ENCODE measurements around the gene MYLK2.

GRCh38 chr20:31879143-31879987 lies 60.2 kb downstream of the MYLK2 start:
- TF ChIP-seq, protein P1, sequence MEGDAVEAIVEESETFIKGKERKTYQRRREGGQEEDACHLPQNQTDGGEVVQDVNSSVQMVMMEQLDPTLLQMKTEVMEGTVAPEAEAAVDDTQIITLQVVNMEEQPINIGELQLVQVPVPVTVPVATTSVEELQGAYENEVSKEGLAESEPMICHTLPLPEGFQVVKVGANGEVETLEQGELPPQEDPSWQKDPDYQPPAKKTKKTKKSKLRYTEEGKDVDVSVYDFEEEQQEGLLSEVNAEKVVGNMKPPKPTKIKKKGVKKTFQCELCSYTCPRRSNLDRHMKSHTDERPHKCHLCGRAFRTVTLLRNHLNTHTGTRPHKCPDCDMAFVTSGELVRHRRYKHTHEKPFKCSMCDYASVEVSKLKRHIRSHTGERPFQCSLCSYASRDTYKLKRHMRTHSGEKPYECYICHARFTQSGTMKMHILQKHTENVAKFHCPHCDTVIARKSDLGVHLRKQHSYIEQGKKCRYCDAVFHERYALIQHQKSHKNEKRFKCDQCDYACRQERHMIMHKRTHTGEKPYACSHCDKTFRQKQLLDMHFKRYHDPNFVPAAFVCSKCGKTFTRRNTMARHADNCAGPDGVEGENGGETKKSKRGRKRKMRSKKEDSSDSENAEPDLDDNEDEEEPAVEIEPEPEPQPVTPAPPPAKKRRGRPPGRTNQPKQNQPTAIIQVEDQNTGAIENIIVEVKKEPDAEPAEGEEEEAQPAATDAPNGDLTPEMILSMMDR (conservative IDR thresholded peaks at IDR 0.05), result no peak; the same call in 1 of the 2 replicates
- TF ChIP-seq EZH2 (IDR thresholded peaks at IDR 0.05; ENCODE audit: low read depth), result no peak

Measured in PC-9 (cell line).